GM18870 (cell line): ENCODE data around the gene REXO5.
A peak's percentile ranks its signal among the peaks of the same experiment; 100 is the strongest.
"Not testable (repeated sequence)": the region's sequence is repeated elsewhere in the genome, so short reads cannot be mapped to it uniquely, and the experiment has no call there.

ENCODE experiments used
- ATAC-seq: cut with Tn5 transposase; IDR thresholded peaks from one replicate; pipeline ENCODE4 v1.9.1; 2021; ENCODE audit warnings: moderate library complexity; ENCODE audit not compliant: unreplicated experiment

REXO5 gene

GRCh38 chr16:20847550-20847949 lies 41.2 kb downstream of the REXO5 start:
- no peak for ATAC-seq

GRCh38 chr16:20849589-20850390 lies 43.5 kb downstream of the REXO5 start:
- ATAC-seq = no peak

GRCh38 chr16:20850981-20851380 lies 44.7 kb downstream of the REXO5 start:
- no peak for ATAC-seq

GRCh38 chr16:20851601-20852000 lies 45.3 kb downstream of the REXO5 start:
- ATAC-seq = no peak

GRCh38 chr16:20853143-20853542 lies 46.8 kb downstream of the REXO5 start:
- no peak for ATAC-seq

- ATAC-seq = no peak
Measured at GRCh38 chr16:20853981-20854620, 47.8 kb downstream of the REXO5 start.

- no peak for ATAC-seq
Measured at GRCh38 chr16:20854963-20855362, 48.6 kb downstream of the REXO5 start.

- ATAC-seq = no peak
Measured at GRCh38 chr16:20857281-20857680, 51.0 kb downstream of the REXO5 start.

GRCh38 chr16:20859229-20859628 lies 52.9 kb downstream of the REXO5 start:
- ATAC-seq = no peak

- ATAC-seq = no peak
Measured at GRCh38 chr16:20859699-20860098, 53.4 kb downstream of the REXO5 start.

- ATAC-seq = no peak
Measured at GRCh38 chr16:20860361-20860760, 54.0 kb downstream of the REXO5 start.

- ATAC-seq = not testable (repeated sequence)
Measured at GRCh38 chr16:20860995-20861394, 54.7 kb downstream of the REXO5 start.

- ATAC-seq = no peak
Measured at GRCh38 chr16:20862162-20862960, 56.0 kb downstream of the REXO5 start.

- not testable (repeated sequence) for ATAC-seq
Measured at GRCh38 chr16:20864376-20864775, 58.0 kb downstream of the REXO5 start.

- peak; percentile 76 for ATAC-seq
Measured at GRCh38 chr16:20865420-20866131, 59.2 kb downstream of the REXO5 start.

GRCh38 chr16:20866145-20866772 lies 59.9 kb downstream of the REXO5 start:
- no peak for ATAC-seq

- no peak for ATAC-seq
Measured at GRCh38 chr16:20866801-20867200, 60.5 kb downstream of the REXO5 start.

- ATAC-seq = no peak
Measured at GRCh38 chr16:20867585-20867984, 61.3 kb downstream of the REXO5 start.

- ATAC-seq = no peak
Measured at GRCh38 chr16:20868890-20869289, 62.6 kb downstream of the REXO5 start.

GRCh38 chr16:20870122-20870820 lies 63.9 kb downstream of the REXO5 start:
- ATAC-seq = no peak
